HepG2 (cell line): ENCODE measurements around the gene MMP3. TPM values are rescaled to one million over a fixed set of nuclear protein-coding genes. Genes with fewer than 3 reads are reported as not detected.

Experiments
- ATAC-seq: fragments of 200-7000 bp; cut with Tn5 transposase; 3 replicates; pipeline ENCODE4 v1.9.1; 2020; ENCODE audit warnings: mild to moderate bottlenecking, moderate library complexity
- BruUV-seq: library from RNA; stranded (reverse); fragments of 400-500 nt; replicated peaks from 2 replicates; lab custom pipeline; 2021; lab: Mats Ljungman, UMichigan
- CTCF ChIA-PET: fragments of 300-600 bp; formaldehyde crosslinking; extraction: SDS; loops from one replicate; lab custom pipeline; 2021; ENCODE audit warnings: low total read pairs, inconsistent platforms, low intra/inter-chr PET ratio; lab: Yijun Ruan, JAX
- POLR2A ChIA-PET: fragments of 350-600 bp; sonication (Branson Sonifier 250); formaldehyde crosslinking; loops from one replicate; lab custom pipeline; 2020; ENCODE audit warnings: antibody characterized with exemption, inconsistent platforms; lab: Yijun Ruan, JAX
- DNase-seq: peaks from one replicate; pipeline ENCODE4 v3.0.0-alpha.2; 2015; ENCODE audit warnings: low spot score
- FAIRE-seq: peaks from 3 replicates; lab custom pipeline; 2011; peaks lifted over from hg19 to GRCh38; lab: Jason Lieb, UNC
- H2AFZ ChIP-seq: one replicate; pipeline ENCODE4 v1.6.1; 2011; ENCODE audit warnings: low read length, inconsistent platforms
- H3K27ac ChIP-seq: fragments of 300-600 bp; 3 replicates; pipeline ENCODE4 v1.8.0; 2011; ENCODE audit warnings: mixed run types, mild to moderate bottlenecking, mixed read lengths, low read length, inconsistent platforms; ENCODE audit not compliant: insufficient read depth; ENCODE audit errors: extremely low read length
- H3K27me3 ChIP-seq, 2 experiments: fragments of 200-600 bp in 1 of 2; 2 replicates in 1 of 2; 3 replicates in 1 of 2; pipeline versions ENCODE4 v1.6.0 to v1.8.0; 2011; ENCODE audit warnings: low read length in 2 of 2, mild to moderate bottlenecking in 2 of 2, moderate library complexity in 2 of 2, inconsistent platforms in 1 of 2; ENCODE audit not compliant: insufficient read depth in 2 of 2, control insufficient read depth in 1 of 2
- H3K36me3 ChIP-seq, 2 experiments: fragments of 200-600 bp in 1 of 2; replicated peaks in 1 of 2; 2 replicates in 1 of 2; 3 replicates in 1 of 2; pipeline versions ENCODE4 v1.5.1 to v1.8.0; 2011; ENCODE audit warnings: low read length in 2 of 2, inconsistent platforms in 1 of 2; ENCODE audit not compliant: insufficient read depth in 2 of 2, control insufficient read depth in 1 of 2
- H3K4me1 ChIP-seq: 2 replicates; pipeline ENCODE4 v1.5.1; 2012; ENCODE audit warnings: low read length, inconsistent platforms; ENCODE audit not compliant: insufficient read depth
- H3K4me2 ChIP-seq: 2 replicates; pipeline ENCODE4 v1.6.0; 2011; ENCODE audit warnings: low read depth, low read length, inconsistent platforms
- H3K4me3 ChIP-seq, 3 experiments: fragments of 200-600 bp in 1 of 3; sonication (generic), shearing (Covaris generic) in 1 of 3; replicated peaks in 1 of 3; 2 replicates each; pipeline ENCODE4 v1.5.1; 2011 to 2016; ENCODE audit warnings: low read length in 3 of 3, inconsistent platforms in 2 of 3, low read depth in 2 of 3, mild to moderate bottlenecking in 2 of 3, control low read depth in 1 of 3, mixed read lengths in 1 of 3; ENCODE audit not compliant: insufficient read depth in 1 of 3
- H3K79me2 ChIP-seq: one replicate; pipeline ENCODE4 v1.6.1; 2011; ENCODE audit warnings: low read length, inconsistent platforms; ENCODE audit not compliant: insufficient read depth
- H3K9ac ChIP-seq: 2 replicates; pipeline ENCODE4 v1.6.0; 2011; ENCODE audit warnings: mild to moderate bottlenecking, low read depth, low read length, inconsistent platforms; ENCODE audit not compliant: insufficient read depth
- H3K9me3 ChIP-seq: 2 replicates; pipeline ENCODE4 v1.5.1; 2012; ENCODE audit warnings: mild to moderate bottlenecking, low read length
- H4K20me1 ChIP-seq: 2 replicates; pipeline ENCODE4 v1.6.0; 2011; ENCODE audit warnings: inconsistent platforms, mild to moderate bottlenecking, low read length, moderate library complexity; ENCODE audit not compliant: insufficient read depth
- AHDC1 ChIP-seq: sonication (generic); formaldehyde crosslinking; IDR thresholded peaks from 2 replicates; pipeline ENCODE4 v1.5.1; 2020; ENCODE audit warnings: mild to moderate bottlenecking, missing genetic modification reagents, borderline replicate concordance
- ARID5B ChIP-seq: IDR thresholded peaks from 2 replicates; pipeline ENCODE4 v1.4.0; 2020; ENCODE audit warnings: mild to moderate bottlenecking, missing genetic modification reagents
- PATZ1 ChIP-seq: sonication (generic); formaldehyde crosslinking; IDR thresholded peaks from 2 replicates; pipeline ENCODE4 v1.4.0; 2020; ENCODE audit warnings: missing genetic modification reagents
- WGBS: methylation state at CpG from one replicate; pipeline ENCODE4 v1.1.6; 2017; ENCODE audit warnings: low lambda C conversion rate; 5-methylcytosine and 5-hydroxymethylcytosine counted together
- in situ Hi-C: cut with HindIII; loops from 2 replicates; pipeline ENCODE4 v1.10.0; 2017; ENCODE audit warnings: low pct_unique_long_range_greater_than_20kb; ENCODE audit not compliant: extremely low pct_ligation_motif_present
- intact Hi-C: fragments of 100-400 bp; cut with micrococcal nuclease; formaldehyde crosslinking; loops from one replicate; pipeline ENCODE4 v1.10.0; 2022; ENCODE audit not compliant: unreplicated experiment
- polyA plus RNA-seq, 8 experiments: library from polyadenylated mRNA; depleted of rRNA in 3 of 8; stranded (reverse) in 7 of 8; unstranded in 1 of 8; fragments of >200 nt; fragmentation: Illumina TruSeq in 4 of 8; extraction: Trizol in 4 of 8; gene quantifications; 2 replicates each; pipeline versions ENCODE4 v1.2.1 to v1.2.3, GENCODE V29; 2011 to 2016; ENCODE audit warnings: low read depth in 4 of 8, missing spikeins in 1 of 8, mixed read lengths in 1 of 8; ENCODE audit not compliant: insufficient read depth in 1 of 8
- total RNA-seq, 5 experiments: library from RNA; depleted of rRNA; stranded (reverse); fragments of >200 nt; fragmentation: Illumina TruSeq; extraction: Trizol; gene quantifications; 2 replicates each; pipeline ENCODE4 v1.2.3, GENCODE V29; 2016; ENCODE audit warnings: low read depth in 1 of 5

MMP3 gene
- total and polyA plus RNA-seq, 2 of the 13 experiments (the other 11 are each of a cell fraction or from before 2014, with no cell fraction given): 1.2 to 1.5 TPM

- no peak overlapping the region for H3K4me2 ChIP-seq
- in situ Hi-C loops: no loop called here
- 0% methylated on average over 4 of the region's 4 CpGs for WGBS
- no peak for TF ChIP-seq PATZ1
- H3K9ac ChIP-seq: no peak overlapping the region
- H4K20me1 ChIP-seq: no peaks in the 10 kb centered on the region
- no peak overlapping the region for H3K4me3 ChIP-seq
- DNase-seq (no peak), ATAC-seq (no peak), FAIRE-seq (no peak)
- no peak overlapping the region for H3K27ac ChIP-seq
- H3K4me1 ChIP-seq: no peaks in the 10 kb centered on the region
- H2AFZ ChIP-seq: no peak overlapping the region
- H3K27me3 ChIP-seq: peaks cover 0 to 4% of the 10 kb centered on the region in 2 experiments; a peak in 2 of 5 replicates
- no peaks in the 10 kb centered on the region for H3K36me3 ChIP-seq
- no peaks in the 10 kb centered on the region for H3K79me2 ChIP-seq
- BruUV-seq: no TSS peak
- intact Hi-C loops: no loop called here
- H3K9me3 ChIP-seq: no peaks in the 10 kb centered on the region
- POLR2A ChIA-PET: no interaction called here
- CTCF ChIA-PET: no interaction called here
Observed at GRCh38 chr11:102791271-102792036, 52.0 kb downstream of the MMP3 start.

- 38% methylated on average over 8 of the region's 8 CpGs for WGBS
- no peaks in the 10 kb centered on the region for H3K4me1 ChIP-seq
- no peak overlapping the region for H3K9ac ChIP-seq
- H2AFZ ChIP-seq: no peak overlapping the region
- DNase-seq: no peak
- ATAC-seq: no peak
- no peaks in the 10 kb centered on the region for H4K20me1 ChIP-seq
- in situ Hi-C loops (no loop called here), intact Hi-C loops (no loop called here)
- no peak overlapping the region for H3K4me3 ChIP-seq
- H3K79me2 ChIP-seq: no peaks in the 10 kb centered on the region
- no peaks in the 10 kb centered on the region for H3K36me3 ChIP-seq
- H3K9me3 ChIP-seq: no peaks in the 10 kb centered on the region
- 0 out of 5 replicates have a peak, but pooled peaks cover 0 to under 1% of the 10 kb centered on the region in 2 experiments for H3K27me3 ChIP-seq
- BruUV-seq: no TSS peak
- no peak for FAIRE-seq
- ChIA-PET POLR2A (no interaction called here), CTCF (no interaction called here)
- H3K27ac ChIP-seq: no peak overlapping the region
- no peak overlapping the region for H3K4me2 ChIP-seq
- TF ChIP-seq ARID5B (CRISPR knock-in tag) (no peak), AHDC1 (CRISPR knock-in tag) (no peak)
Observed at GRCh38 chr11:102788334-102788995, 54.9 kb downstream of the MMP3 start.
